ENCODE data around the gene LRRC28.

LRRC28 gene

DNA sequence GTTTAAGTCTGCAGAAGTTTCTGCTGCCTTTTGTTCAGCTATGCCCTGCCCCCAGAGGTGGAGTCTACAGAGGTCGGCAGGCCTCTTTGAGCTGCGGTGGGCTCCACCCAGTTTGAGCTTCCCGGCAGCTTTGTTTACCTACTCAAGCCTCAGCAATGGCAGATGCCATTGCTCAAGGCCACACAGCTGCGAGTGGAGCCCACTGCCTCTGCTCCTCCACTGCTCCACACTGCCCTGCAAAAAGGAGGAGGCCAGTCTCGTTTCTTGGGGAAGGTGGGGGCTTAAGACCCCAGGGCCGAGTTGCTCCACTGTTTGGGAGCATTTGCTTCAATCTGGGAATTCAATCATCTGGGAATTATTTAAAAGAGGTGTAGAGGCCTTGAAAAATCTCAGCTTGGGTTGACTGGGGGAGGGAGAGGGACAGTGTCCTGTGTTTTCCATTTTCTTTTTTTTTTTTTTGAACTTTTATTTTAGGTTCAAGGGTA, 169.9 kb downstream of the LRRC28 start:
- no peaks in the 10 kb centered on the region for H3K27me3 ChIP-seq (ENCODE audit: insufficient read depth, poor library complexity, severe bottlenecking)
- DNase-seq (ENCODE audit: low read depth in 1 of 2, low spot score in 1 of 2), result no peak
- no peak for TF ChIP-seq CTCF (IDR thresholded peaks at IDR 0.05; ENCODE audit: insufficient read depth, low read length)
- no peak for TF ChIP-seq POLR2AphosphoS5 (IDR thresholded peaks at IDR 0.05; ENCODE audit: low read depth)
- no peak for TF ChIP-seq SPI1 (IDR thresholded peaks at IDR 0.05; ENCODE audit: borderline replicate concordance, low read depth)
- TF ChIP-seq REST (IDR thresholded peaks at IDR 0.05; ENCODE audit: insufficient replicate concordance, low read depth), result no peak
- no peak for TF ChIP-seq GABPA (IDR thresholded peaks at IDR 0.05; ENCODE audit: low read depth)
- no peak overlapping the region for H3K4me3 ChIP-seq (replicated peaks; ENCODE audit: insufficient read depth, low read length)
- no peak overlapping the region for H3K27ac ChIP-seq (replicated peaks)

DNA sequence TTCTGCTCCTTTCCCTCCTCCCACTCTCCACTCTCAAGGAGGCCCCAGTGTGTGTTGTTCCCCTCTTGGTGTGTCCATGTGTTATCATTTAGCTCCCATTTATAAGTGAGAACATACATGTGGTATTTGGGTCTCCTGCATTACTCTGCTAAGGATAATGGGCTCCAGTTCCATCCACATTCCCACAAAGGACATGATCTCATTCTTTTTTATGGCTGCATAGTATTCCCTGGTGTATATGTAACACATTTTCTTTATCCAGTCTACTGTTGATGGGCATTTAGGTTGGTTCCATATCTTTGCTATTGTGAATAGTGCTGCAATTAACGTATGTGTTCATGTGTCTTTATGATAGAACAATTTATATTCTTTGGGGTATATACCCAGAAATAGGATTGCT, 170.5 kb downstream of the LRRC28 start:
- Histone ChIP-seq H3K27me3 (ENCODE audit: insufficient read depth, poor library complexity, severe bottlenecking) (no peaks in the 10 kb centered on the region), H3K4me3 (replicated peaks; ENCODE audit: insufficient read depth, low read length) (no peak overlapping the region), H3K27ac (replicated peaks) (no peak overlapping the region)
- TF ChIP-seq REST (IDR thresholded peaks at IDR 0.05; ENCODE audit: insufficient replicate concordance, low read depth) (no peak), GABPA (IDR thresholded peaks at IDR 0.05; ENCODE audit: low read depth) (no peak), CTCF (IDR thresholded peaks at IDR 0.05; ENCODE audit: insufficient read depth, low read length) (no peak), SPI1 (IDR thresholded peaks at IDR 0.05; ENCODE audit: borderline replicate concordance, low read depth) (no peak), POLR2AphosphoS5 (IDR thresholded peaks at IDR 0.05; ENCODE audit: low read depth) (no peak)
- no peak for DNase-seq (ENCODE audit: low read depth in 1 of 2, low spot score in 1 of 2)

DNA sequence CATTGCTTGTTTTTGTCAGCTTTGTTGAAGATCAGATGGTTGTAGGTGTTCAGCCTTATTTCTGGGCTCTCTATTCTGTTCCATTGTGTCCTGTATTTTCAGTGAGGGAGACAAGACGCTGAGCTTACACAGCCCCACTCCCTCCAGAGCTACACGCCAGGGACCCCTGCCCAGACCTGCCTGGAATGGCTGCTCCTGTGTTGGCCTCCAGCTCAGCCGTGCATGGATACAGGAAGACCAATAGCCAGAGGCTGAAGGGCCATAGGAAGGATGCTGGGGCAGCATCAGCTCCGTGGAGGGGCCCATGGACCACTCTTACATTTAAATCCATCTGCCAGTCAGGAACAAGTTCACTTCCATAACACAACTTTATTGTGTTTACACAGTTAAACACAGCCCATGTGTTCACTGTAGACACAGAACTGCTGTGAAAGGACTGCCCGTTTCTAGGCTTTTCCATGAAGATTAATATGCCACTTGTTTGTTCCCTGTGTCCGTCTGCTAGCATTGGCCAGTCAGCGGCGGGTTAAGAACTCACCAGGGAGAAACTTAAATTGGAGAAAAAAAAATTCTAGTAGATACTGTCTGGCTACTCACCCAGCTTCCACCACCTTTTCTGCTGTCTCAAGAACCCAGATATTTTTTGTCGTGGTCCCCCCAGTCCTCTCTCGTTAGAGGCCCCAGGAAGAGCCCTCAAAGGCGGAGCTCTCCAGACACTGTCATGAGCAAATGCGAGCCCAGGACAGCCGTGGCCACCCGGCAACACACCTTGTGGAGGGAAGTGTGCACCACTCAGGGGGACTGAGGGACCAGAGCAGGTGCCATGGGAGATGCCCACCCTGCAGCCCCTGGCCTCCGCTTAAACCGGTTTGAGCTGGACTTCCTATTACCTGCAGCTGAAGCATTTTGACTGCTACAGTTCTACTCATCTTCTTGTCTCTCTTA, 172.2 kb downstream of the LRRC28 start:
- Histone ChIP-seq H3K4me3 (replicated peaks; ENCODE audit: insufficient read depth, low read length) (no peak overlapping the region), H3K27ac (replicated peaks) (no peak overlapping the region), H3K27me3 (ENCODE audit: insufficient read depth, poor library complexity, severe bottlenecking) (no peaks in the 10 kb centered on the region)
- TF ChIP-seq GABPA (IDR thresholded peaks at IDR 0.05; ENCODE audit: low read depth) (no peak), SPI1 (IDR thresholded peaks at IDR 0.05; ENCODE audit: borderline replicate concordance, low read depth) (no peak)
- no peak for DNase-seq (ENCODE audit: low read depth in 1 of 2, low spot score in 1 of 2)

DNA sequence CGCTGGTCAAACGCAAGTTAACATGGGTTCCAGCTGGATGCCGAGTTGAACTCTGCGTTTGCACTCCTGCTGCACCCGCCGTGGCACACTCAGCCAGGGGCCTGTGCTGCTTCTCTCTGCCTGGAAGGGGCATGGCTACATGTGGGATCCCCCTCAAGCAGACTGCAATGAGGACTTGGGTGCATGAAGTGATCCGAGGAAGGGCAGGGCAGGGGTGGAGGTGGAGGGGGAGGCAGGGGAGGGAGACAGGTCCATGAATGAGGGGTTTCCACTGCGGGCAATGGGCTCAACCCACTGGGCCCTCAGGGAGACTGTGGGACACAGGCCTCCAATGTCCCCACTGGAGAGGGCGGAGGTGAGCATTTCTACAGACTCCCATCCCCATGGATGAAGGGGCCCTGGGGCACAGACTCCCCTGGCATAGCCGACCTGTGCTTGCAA, 172.9 kb downstream of the LRRC28 start:
- H3K4me3 ChIP-seq (replicated peaks; ENCODE audit: insufficient read depth, low read length), result no peak overlapping the region
- TF ChIP-seq GABPA (IDR thresholded peaks at IDR 0.05; ENCODE audit: low read depth), result no peak
- TF ChIP-seq SPI1 (IDR thresholded peaks at IDR 0.05; ENCODE audit: borderline replicate concordance, low read depth), result no peak
- TF ChIP-seq CTCF (IDR thresholded peaks at IDR 0.05; ENCODE audit: insufficient read depth, low read length), result no peak
- no peak for TF ChIP-seq POLR2AphosphoS5 (IDR thresholded peaks at IDR 0.05; ENCODE audit: low read depth)
- no peak for TF ChIP-seq REST (IDR thresholded peaks at IDR 0.05; ENCODE audit: insufficient replicate concordance, low read depth)
- DNase-seq (ENCODE audit: low read depth in 1 of 2, low spot score in 1 of 2), result no peak
- no peak overlapping the region for H3K27ac ChIP-seq (replicated peaks)
- H3K27me3 ChIP-seq (ENCODE audit: insufficient read depth, poor library complexity, severe bottlenecking), result no peaks in the 10 kb centered on the region
